OCI-LY7 (cell line): ENCODE measurements around the gene ZBED1. TPM values are rescaled to one million over a fixed set of nuclear protein-coding genes. Genes with fewer than 3 reads are reported as not detected.

Experiments
- BruUV-seq: library from RNA; stranded (reverse); fragments of 400-500 nt; replicated peaks from 2 replicates; lab custom pipeline; 2021; lab: Mats Ljungman, UMichigan
- CTCF ChIA-PET: fragments of 300-600 bp; sonication (Branson Sonifier 250); formaldehyde crosslinking; loops from one replicate; lab custom pipeline; 2022; ENCODE audit warnings: antibody characterized with exemption; ENCODE audit not compliant: unreplicated experiment; lab: Charles Lee
- POLR2A ChIA-PET: fragments of 300-600 bp; sonication (Branson Sonifier 250); formaldehyde crosslinking; loops from one replicate; lab custom pipeline; 2022; ENCODE audit warnings: antibody characterized with exemption; lab: Charles Lee
- DNase-seq: peaks from one replicate; pipeline ENCODE4 v3.0.0-alpha.2; 2015; ENCODE audit warnings: low spot score
- H2AFZ ChIP-seq: fragments of 200-600 bp; sonication (generic), shearing (Covaris generic); 2 replicates; pipeline ENCODE4 v1.6.1; 2014; ENCODE audit warnings: mild to moderate bottlenecking, antibody characterized with exemption, low read length, moderate library complexity
- H3K27ac ChIP-seq: fragments of 200-600 bp; sonication (generic); 2 replicates; pipeline ENCODE4 v1.5.1; 2014; ENCODE audit warnings: mixed run types, low read depth, mild to moderate bottlenecking, moderate library complexity, low read length, inconsistent platforms; ENCODE audit not compliant: poor library complexity, severe bottlenecking
- H3K36me3 ChIP-seq: fragments of 200-600 bp; sonication (generic); 2 replicates; pipeline ENCODE4 v1.6.1; 2014; ENCODE audit warnings: mild to moderate bottlenecking, antibody characterized with exemption, low read length, moderate library complexity, mixed read lengths; ENCODE audit not compliant: insufficient read depth
- H3K4me1 ChIP-seq: fragments of 200-600 bp; sonication (generic); 2 replicates; pipeline ENCODE4 v1.5.1; 2014; ENCODE audit warnings: mild to moderate bottlenecking, low read length; ENCODE audit not compliant: insufficient read depth, poor library complexity, severe bottlenecking
- H3K4me2 ChIP-seq: fragments of 200-600 bp; sonication (generic); 2 replicates; pipeline ENCODE4 v1.6.1; 2014; ENCODE audit warnings: mild to moderate bottlenecking, low read length
- H3K4me3 ChIP-seq: fragments of 200-600 bp; sonication (generic); 2 replicates; pipeline ENCODE4 v1.5.1; 2014; ENCODE audit warnings: mild to moderate bottlenecking, low read depth, low read length; ENCODE audit not compliant: poor library complexity, severe bottlenecking
- H3K79me2 ChIP-seq: fragments of 200-600 bp; sonication (generic); 2 replicates; pipeline ENCODE4 v1.6.1; 2016; ENCODE audit warnings: low read depth, mild to moderate bottlenecking, low read length, moderate library complexity, mixed read lengths; ENCODE audit not compliant: insufficient read depth
- H3K9me2 ChIP-seq: fragments of 200-600 bp; sonication (generic); 2 replicates; pipeline ENCODE4 v1.6.1; 2016; ENCODE audit warnings: mild to moderate bottlenecking, low read length, mixed read lengths; ENCODE audit not compliant: insufficient read depth
- H3K9me3 ChIP-seq: fragments of 200-600 bp; sonication (generic); 2 replicates; pipeline ENCODE4 v1.6.1; 2014; ENCODE audit warnings: mild to moderate bottlenecking, mixed run types, low read length, mixed read lengths
- H4K20me1 ChIP-seq: fragments of 200-600 bp; sonication (generic); 2 replicates; pipeline ENCODE4 v1.6.1; 2014; ENCODE audit warnings: mild to moderate bottlenecking, antibody characterized with exemption, low read length, moderate library complexity, mixed read lengths; ENCODE audit not compliant: insufficient read depth
- EZH2phosphoT487 ChIP-seq: fragments of 200-600 bp; sonication (generic); IDR thresholded peaks from 2 replicates; pipeline ENCODE4 v1.6.1; 2018; ENCODE audit warnings: low read depth, borderline replicate concordance, mild to moderate bottlenecking, mixed run types, antibody characterized with exemption, low read length, moderate library complexity, mixed read lengths
- intact Hi-C: fragments of 100-400 bp; cut with micrococcal nuclease; formaldehyde crosslinking; loops from one replicate; pipeline ENCODE4 v1.10.0; 2022; ENCODE audit not compliant: unreplicated experiment
- total RNA-seq, 2 experiments: library from RNA; depleted of rRNA in 1 of 2; stranded (reverse); fragments of >200 nt in 1 of 2; shearing (Covaris generic) in 1 of 2; gene quantifications; 2 replicates each; pipeline ENCODE4 v1.2.3, GENCODE V29; 2014 to 2022
- TF ChIP-seq, protein P1 (sequence below): fragments of 200-600 bp; sonication (generic); conservative IDR thresholded peaks from 2 replicates; pipeline ENCODE4 v1.5.1; 2014; ENCODE audit warnings: mild to moderate bottlenecking, antibody characterized with exemption, low read length, moderate library complexity, mixed read lengths

ZBED1 gene
- total RNA-seq, 2 experiments from 2014 or later, result 57.6 to 58.7 TPM

DNA sequence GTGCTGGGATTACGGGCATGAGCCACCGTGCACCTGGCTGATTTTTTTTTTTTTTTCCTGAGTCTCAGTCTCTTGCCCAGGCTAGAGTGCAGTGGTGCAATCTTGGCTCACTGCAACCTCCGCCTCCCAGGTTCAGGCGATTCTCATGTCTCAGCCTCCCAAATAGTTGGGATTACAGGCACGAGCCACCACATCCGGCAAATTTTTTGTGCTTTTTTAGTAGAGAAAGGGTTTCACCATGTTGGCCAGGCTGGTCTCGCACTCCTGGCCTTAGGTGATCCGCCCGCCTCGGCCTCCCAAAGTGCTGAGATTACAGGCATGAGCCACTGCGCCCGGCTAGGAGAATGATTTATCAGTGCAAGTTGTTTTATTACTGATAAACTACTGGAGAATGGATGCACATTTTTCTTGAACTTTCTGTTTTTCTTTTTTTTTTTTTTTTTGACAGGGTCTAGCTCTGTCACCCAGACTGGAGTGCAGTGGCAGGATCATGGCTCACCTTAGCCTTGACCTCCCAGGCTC lies 39.7 kb upstream of the ZBED1 start:
- Histone ChIP-seq H3K4me2 (no peak overlapping the region), H3K27ac (no peak overlapping the region)
- CTCF ChIA-PET, result no interaction called here

DNA sequence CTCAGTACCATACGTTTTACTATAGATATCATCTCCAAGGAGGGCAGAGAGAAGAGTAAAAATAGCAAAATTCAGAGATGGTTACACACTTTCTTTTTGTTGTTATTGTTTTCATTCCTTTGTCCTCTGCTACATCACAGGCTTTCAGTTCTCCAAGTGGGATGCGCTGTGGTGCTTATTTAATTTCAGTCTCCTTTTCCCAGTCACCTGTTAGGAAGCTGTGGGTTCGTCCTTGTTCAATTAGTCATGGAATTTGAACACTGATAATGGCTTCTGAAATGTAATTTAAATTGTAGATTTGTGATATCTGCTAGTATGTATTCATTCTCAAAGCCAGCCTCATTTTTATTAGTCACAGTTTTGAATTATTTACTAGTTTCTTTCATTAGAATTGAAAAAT lies 38.8 kb upstream of the ZBED1 start:
- no peak for DNase-seq
- Histone ChIP-seq H3K9me2 (no peaks in the 10 kb centered on the region), H3K4me3 (no peak overlapping the region), H3K4me2 (no peak overlapping the region), H3K9me3 (no peaks in the 10 kb centered on the region), H3K36me3 (no peaks in the 10 kb centered on the region), H3K4me1 (peaks cover 13% of the 10 kb centered on the region), H2AFZ (no peak overlapping the region), H3K79me2 (no peaks in the 10 kb centered on the region), H3K27ac (no peak overlapping the region), H4K20me1 (no peaks in the 10 kb centered on the region)
- no peak for TF ChIP-seq EZH2phosphoT487
- TF ChIP-seq, protein P1, sequence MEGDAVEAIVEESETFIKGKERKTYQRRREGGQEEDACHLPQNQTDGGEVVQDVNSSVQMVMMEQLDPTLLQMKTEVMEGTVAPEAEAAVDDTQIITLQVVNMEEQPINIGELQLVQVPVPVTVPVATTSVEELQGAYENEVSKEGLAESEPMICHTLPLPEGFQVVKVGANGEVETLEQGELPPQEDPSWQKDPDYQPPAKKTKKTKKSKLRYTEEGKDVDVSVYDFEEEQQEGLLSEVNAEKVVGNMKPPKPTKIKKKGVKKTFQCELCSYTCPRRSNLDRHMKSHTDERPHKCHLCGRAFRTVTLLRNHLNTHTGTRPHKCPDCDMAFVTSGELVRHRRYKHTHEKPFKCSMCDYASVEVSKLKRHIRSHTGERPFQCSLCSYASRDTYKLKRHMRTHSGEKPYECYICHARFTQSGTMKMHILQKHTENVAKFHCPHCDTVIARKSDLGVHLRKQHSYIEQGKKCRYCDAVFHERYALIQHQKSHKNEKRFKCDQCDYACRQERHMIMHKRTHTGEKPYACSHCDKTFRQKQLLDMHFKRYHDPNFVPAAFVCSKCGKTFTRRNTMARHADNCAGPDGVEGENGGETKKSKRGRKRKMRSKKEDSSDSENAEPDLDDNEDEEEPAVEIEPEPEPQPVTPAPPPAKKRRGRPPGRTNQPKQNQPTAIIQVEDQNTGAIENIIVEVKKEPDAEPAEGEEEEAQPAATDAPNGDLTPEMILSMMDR, result no peak
- POLR2A ChIA-PET, result no interaction called here
- CTCF ChIA-PET, result no interaction called here
- no TSS peak for BruUV-seq
- intact Hi-C loops, result no loop called here

More for the DNA sequence above, 39.7 kb upstream of the ZBED1 start:
- H3K36me3 ChIP-seq, result no peaks in the 10 kb centered on the region; the same call in 1 of the 2 replicates
- H3K4me1 ChIP-seq, result peaks cover 13% of the 10 kb centered on the region
- no peak for DNase-seq
- no peaks in the 10 kb centered on the region for H3K79me2 ChIP-seq
- H3K9me3 ChIP-seq, result no peaks in the 10 kb centered on the region
- H3K4me3 ChIP-seq, result no peak overlapping the region
- no peaks in the 10 kb centered on the region for H4K20me1 ChIP-seq
- TF ChIP-seq, protein P1, result no peak
- no peak for TF ChIP-seq EZH2phosphoT487
- intact Hi-C loops, result no loop called here
- POLR2A ChIA-PET, result no interaction called here
- no peaks in the 10 kb centered on the region for H3K9me2 ChIP-seq
- no peak overlapping the region for H2AFZ ChIP-seq
- no TSS peak for BruUV-seq

DNA sequence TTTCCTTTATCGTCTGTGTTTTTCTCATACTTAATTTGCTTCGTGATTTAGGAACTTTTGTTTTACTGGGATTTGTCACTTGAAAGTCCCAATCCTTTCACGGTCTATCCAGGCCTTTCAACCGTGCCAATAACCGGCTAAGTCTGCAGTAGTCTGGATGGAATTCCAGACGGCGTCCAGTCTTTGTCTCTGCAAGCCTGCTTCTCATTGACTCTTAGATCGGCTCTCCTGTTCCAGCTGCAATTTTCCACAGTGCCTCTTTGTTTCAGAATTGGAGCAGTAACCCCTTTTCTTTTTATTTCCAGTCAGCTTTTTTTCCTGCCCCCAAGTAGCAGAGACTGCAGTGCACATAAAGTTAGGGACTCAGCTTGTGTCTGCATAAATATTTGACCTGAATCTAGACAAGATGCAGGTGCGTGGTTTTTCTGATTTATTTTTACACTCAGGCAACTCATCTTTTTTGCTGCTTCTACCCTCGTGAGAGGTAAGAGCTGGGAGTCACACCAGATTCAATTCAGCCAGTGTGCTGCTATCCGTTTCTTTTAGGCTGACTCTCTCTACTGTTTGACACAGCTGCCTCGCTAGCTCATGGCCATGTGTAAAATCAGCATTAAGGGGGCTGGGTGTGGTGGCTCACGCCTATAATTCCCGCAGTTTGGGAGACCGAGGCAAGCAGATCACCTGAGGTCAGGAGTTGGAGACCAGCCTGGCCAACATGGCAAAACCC lies 37.4 kb upstream of the ZBED1 start:
- H3K36me3 ChIP-seq, result no peaks in the 10 kb centered on the region
- no peak for DNase-seq
- no peak for TF ChIP-seq EZH2phosphoT487
- TF ChIP-seq, protein P1, result no peak
- intact Hi-C loops, result no loop called here
- H3K79me2 ChIP-seq, result no peaks in the 10 kb centered on the region
- no peaks in the 10 kb centered on the region for H3K9me3 ChIP-seq
- ChIA-PET POLR2A (no interaction called here), CTCF (no interaction called here)
- no TSS peak for BruUV-seq
- peaks cover 13% of the 10 kb centered on the region for H3K4me1 ChIP-seq
- no peaks in the 10 kb centered on the region for H3K9me2 ChIP-seq
- no peak overlapping the region for H3K27ac ChIP-seq
- peak overlapping the region; percentile 25; the same call in 1 of the 2 replicates for H3K4me2 ChIP-seq
- H3K4me3 ChIP-seq, result no peak overlapping the region
- no peaks in the 10 kb centered on the region for H4K20me1 ChIP-seq
- H2AFZ ChIP-seq, result peak overlapping the region; percentile 16; the same call in 1 of the 2 replicates
